ENCODE data around the gene BACE1.

BACE1 gene

DNA sequence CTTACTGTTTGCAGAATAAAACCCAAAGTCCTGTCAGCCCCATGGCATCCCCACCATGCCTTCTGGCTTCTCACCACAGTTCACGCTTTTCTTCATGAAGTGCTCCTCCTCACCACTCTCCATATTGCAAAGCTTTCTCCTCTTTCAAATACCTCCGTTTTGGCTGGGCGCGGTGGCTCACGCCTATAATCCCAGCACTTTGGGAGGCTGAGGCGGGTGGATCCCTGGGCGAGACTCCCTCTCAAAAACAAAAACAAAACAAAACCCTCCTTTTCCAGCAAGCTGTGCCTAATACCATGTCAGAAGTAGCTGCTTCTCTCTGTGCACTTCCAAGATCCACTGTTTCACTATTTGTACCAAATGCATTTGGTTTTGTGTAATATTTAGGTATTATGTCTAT, 6.7 kb downstream of the BACE1 start:
- no peak for DNase-seq (ENCODE audit: low read depth in 2 of 2)

DNA sequence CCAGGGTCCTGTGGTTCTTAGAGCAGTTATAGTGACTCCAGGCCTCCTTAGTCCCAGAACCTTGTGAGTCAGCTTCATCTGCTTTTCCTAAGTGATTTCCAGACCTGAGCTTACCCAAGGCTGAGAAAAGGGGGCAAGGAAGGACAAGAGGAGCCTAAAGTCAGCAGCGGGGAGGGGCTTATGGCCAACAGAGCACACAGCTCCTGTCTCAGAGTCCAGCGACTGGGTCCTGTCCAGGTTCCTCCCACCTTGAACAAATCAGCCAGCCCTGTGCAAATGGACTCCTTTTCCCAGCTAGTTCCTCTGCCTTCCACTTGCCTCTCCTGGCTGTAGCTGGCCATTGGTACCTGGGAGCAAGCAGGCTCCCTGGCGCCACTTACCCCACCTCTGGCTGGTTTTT, 10.9 kb downstream of the BACE1 start:
- DNase-seq (ENCODE audit: low read depth in 2 of 2): no peak

DNA sequence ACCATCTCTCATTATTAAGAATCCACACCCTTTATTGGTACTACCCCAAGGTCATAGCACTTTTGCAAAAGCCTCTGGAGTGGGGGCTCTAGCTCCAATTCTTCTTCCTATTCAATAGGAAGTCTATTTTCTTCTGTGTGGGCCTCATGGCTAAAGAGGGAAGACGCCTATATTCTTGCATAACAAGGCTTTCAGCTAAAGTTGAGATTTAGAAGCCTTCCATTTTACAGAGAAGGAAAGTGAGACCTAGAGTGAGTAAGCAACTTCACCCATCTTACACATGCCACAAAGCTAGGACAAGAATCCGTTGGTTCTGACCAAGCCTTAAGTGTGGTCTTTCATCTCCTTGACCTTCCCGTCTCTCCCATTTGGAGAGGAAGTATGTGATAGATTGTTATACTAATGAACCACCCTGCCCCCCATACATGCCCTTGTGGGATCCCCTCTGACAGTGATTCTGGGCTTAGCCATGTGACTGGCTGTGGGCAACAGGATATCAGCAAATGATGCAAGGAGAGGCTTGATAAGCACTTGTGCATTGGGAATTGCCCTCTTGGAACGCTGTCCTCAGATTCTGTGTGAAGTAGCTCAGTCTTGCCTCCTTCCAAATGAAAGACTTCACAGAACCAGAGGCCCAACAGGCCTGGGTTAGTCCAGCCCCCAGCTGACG, 12.3 kb downstream of the BACE1 start:
- DNase-seq (ENCODE audit: low read depth in 2 of 2): no peak

DNA sequence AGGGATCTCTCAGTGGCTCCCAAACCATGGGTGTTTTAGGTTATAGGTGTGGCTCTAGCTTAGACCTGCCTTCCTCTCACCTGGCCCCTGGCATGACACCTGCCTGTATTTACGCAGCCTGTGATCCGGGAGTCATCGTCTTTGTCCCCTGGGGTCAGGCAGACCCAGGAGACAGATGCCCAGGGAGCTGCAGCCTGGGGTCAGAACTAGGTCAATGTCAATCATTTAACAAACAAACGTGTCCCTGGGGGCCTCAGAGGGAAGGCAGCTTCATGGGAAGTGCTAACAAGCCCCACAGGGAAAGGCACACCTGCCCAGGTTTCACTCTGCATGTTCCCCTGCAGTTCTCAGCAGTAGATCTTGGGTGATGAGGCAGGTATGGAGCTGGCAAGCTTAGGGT, 13.0 kb downstream of the BACE1 start:
- no peak for DNase-seq (ENCODE audit: low read depth in 2 of 2)

DNA sequence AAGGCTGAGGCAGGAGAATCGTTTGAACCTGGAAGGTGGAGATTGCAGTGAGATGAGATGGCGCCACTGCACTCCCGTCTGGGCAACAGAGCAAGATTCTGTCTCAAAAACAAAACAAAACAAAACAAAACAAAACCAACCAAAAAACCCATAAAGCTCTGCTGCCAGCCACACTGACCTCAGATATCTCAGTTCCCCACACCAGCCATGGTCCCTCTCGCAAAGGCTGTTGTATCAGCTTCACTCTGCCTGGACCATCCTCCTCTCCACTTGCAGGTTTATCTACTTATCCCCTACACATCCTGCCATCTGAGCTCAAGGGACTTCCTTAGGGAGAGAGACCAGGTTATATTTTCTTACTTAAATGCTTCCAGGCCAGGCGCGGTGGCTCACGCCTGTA, 13.8 kb downstream of the BACE1 start:
- no peak for DNase-seq (ENCODE audit: low read depth in 2 of 2)

DNA sequence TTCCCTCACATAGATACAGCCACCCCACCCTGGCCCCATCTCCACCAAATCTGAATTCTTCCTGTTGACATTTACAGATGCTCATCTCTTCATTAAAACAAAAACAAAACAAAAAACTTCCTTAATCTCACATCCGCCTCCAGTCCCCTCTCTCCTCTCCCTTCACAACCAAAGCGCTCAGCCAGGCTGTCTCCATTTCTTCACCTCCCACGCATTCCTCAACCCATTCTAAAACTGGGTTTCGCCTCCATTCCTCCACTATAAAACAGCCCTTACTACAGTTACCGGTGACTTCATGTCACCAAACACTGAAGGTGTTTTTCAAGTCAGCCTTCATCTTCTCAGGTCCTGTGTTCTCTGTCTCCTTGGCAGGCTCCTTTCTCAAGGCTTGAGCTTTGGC, 15.3 kb downstream of the BACE1 start:
- no peak for DNase-seq (ENCODE audit: low read depth in 2 of 2)

DNA sequence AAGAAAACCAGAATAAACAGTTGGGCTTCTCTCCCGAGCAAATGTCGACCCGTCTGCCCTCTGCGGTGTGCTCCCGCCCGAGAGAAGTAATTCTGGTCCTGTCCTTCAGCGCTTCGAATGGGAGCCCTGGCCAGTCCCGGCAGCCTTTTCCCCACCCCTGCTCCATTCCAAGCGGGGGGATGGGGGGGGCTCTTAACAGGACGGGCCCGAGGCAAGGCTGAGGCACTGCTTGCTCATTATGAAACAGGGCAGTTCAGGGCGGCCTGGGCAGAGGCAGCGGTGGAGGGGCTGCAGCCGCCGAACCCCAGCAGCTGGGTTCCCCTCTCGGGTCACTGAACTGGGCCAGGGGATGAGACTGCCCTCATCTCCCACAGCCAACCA, 15.8 kb downstream of the BACE1 start:
- no peak for DNase-seq (ENCODE audit: low read depth in 2 of 2)

DNA sequence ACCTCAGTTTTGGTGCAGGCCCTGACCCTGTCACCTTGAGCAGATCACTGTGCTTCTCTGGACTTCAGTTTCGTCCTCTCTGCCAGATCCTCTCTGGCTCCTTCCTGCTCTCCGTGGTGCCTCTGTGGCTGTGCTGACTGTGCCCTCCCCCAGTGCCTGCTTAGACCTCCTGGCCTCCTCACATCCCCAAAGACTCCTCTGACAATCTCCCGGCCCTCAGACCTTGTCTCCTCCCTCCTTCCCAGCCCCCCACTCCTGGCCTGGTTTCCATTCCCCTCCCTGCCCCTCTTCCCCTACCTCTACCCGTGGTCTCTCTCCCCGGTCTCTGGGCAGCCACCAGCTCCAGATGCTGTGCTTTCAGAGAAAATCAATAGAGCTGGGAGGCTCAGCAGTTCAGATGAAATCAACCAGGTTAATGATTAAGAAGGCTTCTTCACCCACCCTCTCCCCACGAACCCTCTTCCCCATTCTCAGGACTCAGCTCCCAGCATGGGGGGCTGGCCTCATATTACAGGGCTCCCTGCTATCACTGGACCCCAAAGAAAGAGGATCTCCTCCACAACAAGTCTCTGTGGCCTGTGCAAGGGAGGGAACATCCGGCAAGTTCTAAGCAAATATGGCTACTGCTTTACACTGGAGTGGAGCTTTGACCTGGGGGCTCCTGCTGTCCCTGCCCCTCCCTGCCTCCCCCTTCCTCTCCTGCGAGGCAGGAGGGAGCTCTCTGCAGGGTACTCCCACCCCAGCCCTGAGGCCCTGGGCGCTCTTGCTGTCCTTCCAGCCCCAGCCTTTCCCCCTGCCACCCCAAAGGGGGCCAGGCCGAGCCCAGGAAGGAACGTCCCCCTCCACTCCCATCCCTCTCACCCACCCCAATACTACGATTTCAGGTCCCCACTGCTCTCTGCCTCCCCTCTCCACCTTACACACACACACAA, 16.4 kb downstream of the BACE1 start:
- no peak for DNase-seq (ENCODE audit: low read depth in 2 of 2)

DNA sequence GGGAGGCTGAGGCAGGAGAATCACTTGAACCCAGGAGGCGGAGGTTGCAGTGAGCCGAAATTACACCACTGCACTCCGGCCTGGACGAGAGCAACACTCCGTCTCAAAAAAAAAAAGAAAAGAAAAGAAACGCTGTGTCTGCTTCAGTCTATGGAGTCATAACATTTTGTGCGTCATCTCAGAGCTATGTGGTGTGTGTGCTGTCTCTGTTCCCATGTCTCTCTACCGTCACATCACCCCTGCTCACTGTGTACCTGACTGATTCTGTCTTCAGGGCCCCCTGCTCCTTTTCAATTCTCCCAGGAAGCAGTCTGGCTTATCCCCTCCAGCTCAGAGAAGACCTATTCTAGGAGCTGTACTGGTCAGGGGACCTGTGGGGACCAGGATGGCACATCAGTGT, 17.9 kb downstream of the BACE1 start:
- DNase-seq (ENCODE audit: low read depth in 2 of 2): no peak

DNA sequence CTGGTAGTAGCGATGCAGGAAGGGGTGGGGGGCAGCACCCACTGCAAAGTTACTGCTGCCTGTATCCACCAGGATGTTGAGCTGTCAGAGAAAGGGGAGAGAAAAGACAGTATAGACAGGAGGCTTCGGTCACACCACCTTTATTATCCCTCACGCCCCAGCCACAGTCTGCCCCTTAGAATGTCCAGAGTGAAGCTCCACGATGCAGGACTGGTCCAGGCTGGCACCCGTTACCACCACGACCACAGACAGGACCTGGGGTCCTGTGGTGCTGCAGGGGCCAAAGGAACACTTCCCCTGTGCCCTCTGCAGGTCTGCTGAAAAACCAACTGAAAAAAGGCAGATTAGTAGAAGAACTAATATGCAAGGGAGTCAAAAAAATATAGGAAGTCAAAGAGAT, 19.2 kb downstream of the BACE1 start:
- no peak for DNase-seq (ENCODE audit: low read depth in 2 of 2)

DNA sequence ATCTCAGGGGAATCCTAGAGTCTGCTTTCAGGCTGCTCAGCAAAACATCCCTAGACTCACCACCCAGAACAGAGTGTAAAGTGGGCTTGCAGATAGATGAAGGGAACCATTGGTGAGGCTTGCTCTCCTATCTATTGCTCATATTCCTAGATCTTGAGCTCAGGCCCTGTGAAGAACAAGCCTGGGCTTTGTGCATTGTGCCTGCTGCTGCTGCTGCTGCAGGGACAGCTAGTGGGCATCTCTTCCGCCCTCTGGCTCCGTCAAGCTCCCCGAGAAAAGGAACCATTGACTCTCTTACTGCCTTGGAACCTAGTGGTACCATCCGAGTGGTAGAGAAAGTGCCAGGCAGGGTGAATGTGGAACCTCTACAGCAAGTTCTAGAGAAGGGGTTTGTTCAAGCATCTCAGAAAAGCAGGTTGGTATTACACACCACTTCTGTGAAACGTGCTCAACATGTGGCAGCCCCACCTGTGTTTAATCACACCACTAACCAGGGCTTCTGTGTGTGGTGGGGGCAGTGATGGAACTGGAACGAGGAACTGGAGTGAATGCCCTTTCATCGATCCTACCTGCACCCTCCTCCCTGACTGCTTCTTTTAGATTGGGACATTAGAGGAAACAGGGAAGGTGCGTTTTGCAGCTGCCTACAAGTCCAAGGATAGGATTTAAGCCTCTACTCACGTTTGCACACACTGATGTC, 20.5 kb downstream of the BACE1 start:
- DNase-seq (ENCODE audit: low read depth in 2 of 2): no peak

DNA sequence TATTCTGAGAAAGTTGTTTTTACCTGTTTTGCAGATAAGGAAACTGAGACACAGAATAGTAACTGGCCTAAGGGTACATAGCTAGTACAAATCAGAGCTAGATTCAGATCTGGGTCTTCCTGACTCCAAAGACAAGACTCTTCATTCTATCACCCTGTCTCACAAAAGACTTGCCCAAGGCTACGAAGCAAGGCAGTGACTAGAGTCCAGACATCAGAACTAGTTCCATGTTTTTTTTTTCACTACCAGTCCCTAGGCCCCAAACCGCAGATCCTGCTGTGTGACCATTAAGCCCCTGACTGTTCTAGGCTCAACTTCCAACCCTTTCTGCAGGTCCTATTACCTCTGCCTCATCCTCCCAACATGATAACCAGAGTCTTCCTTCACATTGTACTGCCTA, 23.4 kb downstream of the BACE1 start:
- no peak for DNase-seq (ENCODE audit: low read depth in 2 of 2)

DNA sequence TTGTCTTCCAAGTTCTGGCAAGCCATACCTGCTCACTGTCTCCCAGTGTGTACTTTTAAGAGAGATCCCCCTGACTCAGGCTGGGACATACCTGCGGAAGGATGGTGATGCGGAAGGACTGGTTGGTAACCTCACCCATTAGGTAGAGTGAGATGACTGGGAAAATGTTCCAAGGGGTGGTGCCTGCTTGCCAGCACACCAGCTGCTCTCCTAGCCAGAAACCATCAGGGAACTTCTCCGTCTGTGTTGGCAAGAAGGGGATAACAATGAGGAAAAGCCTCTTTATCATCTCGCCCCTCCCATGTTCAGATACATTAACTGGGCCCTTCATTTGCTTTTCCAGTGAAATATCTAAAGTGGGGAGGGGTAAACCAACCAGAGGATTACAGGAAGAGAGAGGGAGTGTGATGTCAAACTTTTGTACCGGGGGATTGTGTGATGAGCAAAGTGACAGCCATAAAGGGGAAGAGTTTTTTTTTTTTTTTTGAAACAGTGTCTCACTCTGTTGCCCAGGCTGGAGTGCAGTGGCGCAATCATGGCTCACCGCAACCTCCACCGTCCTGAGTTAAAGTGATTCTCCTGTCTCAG, 25.2 kb downstream of the BACE1 start, which contains the start of gene BACE1-AS:
BACE1-AS (plus strand) TSS at position 538 of the 588 bp plus-strand sequence.
- DNase-seq (ENCODE audit: low read depth in 2 of 2): no peak

DNA sequence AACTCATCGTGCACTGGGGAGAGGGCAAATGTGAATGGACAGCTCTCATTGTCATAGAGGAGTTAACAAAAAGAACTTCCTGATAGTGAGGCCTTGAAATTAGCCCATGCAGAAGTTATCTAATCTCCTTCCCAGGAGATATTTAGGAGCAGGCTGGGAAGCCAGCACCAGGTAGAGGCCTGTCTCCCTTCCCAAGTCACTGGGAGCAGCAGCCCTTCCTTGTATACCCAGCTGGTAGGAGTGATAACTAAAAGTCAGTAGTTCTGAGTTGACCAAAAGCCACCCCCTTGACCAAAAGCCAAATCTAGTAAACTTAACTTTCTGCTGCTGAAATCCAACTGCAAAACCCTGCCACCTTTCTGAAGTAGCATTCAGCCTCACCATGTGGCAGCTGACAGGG, 26.3 kb downstream of the BACE1 start:
- no peak for DNase-seq (ENCODE audit: low read depth in 2 of 2)

DNA sequence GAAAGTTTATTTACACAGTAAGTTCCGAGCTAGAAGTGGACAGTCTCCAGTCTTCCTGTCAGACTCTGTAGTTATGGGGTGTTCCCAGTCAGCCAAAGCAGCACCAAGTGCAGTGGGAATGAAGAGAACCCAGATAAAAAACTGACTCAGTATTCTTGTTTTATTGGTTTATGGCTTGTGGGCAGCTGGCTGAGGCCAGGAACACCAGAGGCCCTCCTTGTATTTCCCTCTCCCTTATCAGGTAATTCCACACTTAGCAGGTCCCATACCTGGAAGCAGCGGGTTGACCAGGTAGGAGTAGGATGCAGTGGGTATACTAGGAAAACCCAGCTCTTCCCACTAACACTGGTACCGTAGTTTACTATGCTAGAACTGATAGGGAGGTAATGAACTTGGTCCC, 28.4 kb downstream of the BACE1 start:
- no peak for DNase-seq (ENCODE audit: low read depth in 2 of 2)

DNA sequence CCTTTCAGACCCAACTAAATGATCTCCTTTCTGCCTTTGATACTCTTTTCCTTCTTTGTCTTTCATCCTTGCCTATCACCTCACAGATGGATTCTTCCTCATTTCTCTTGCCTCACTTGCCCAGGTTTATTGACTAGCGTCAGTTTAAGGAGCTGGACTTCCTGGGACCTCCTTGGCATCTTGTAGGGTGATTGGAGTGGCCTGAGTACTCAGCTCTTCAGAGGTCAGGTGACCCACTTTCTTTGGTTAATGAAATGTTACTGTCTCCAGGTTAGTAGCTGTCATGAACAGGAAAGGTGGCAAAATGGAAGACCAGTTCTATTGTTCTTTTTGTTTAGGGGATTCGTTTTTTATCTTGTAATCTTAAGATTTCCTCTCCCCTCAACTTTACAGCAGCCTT, 29.5 kb downstream of the BACE1 start:
- DNase-seq (ENCODE audit: low read depth in 2 of 2): no peak

DNA sequence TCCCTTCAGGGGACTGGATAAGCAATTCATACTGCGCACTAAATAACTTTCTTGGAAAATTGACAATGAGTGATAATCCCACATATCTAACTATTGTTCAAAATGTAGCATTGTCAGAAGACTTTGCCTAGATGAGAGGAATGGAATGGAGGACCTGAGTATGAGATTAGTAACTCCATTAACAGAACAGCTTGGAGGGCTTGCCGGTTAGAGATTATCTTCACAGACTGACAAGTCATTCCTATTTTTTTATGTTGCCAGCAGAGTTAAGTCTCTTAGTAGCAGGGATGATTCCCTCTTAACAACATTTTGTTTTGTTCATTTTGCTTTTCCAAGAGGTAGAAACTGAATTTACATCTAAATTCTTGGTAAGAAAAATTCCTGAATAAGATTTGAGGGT, 32.0 kb downstream of the BACE1 start:
- no peak for DNase-seq (ENCODE audit: low read depth in 2 of 2)

DNA sequence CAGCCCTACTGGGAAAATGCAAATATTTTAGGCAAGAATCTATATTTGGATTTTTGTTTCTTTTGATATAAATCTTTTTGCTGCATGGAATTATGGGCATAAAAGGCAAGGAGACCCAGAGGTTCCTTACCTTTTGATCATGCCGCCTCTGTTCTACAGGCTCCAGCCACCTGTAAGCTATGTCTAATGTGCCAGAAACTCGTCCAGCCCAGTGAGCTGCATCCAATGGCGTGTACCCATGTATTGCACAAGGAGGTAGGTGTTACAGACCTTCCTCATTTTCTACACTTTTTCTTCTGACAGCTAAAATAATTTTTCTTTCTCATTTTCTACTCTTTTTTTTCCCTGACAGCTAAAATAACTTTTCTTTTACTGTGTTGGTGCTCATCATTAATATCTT, 33.1 kb downstream of the BACE1 start:
- no peak for DNase-seq (ENCODE audit: low read depth in 2 of 2)

DNA sequence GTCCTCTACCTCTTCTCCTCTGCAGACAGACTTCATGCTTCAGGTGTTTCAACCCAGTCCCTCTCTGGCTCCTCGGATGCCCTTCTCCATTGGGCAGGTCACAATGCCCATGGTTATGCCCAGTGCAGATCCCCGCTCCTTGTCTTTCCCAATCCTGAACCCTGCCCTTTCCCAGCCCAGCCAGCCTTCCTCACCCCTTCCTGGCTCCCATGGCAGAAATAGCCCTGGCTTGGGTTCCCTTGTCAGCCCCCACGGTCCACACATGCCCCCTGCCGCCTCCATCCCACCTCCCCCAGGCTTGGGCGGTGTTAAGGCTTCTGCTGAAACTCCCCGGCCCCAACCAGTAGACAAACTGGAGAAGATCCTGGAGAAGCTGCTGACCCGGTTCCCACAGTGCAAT, 34.2 kb downstream of the BACE1 start:
- DNase-seq (ENCODE audit: low read depth in 2 of 2): no peak

DNA sequence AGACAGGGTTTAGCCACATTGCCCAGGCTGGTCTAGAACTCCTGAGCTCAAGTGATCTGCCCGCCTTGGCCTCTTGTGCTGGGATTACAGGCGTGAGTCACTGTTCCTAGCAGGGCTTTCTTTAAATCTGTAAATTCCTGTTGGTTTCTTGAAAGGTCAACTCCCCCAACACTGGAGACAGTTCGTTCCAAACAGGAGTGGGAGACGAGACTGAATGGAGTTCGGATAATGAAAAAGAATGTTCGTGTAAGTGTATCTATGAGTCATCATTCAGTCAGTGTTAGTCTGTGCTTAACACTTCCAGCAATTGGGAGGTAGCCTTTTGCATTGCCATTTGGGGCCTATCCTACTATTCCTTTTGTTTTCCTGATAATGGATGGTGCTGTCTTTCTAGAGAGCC, 34.9 kb downstream of the BACE1 start:
- DNase-seq (ENCODE audit: low read depth in 2 of 2): no peak

DNA sequence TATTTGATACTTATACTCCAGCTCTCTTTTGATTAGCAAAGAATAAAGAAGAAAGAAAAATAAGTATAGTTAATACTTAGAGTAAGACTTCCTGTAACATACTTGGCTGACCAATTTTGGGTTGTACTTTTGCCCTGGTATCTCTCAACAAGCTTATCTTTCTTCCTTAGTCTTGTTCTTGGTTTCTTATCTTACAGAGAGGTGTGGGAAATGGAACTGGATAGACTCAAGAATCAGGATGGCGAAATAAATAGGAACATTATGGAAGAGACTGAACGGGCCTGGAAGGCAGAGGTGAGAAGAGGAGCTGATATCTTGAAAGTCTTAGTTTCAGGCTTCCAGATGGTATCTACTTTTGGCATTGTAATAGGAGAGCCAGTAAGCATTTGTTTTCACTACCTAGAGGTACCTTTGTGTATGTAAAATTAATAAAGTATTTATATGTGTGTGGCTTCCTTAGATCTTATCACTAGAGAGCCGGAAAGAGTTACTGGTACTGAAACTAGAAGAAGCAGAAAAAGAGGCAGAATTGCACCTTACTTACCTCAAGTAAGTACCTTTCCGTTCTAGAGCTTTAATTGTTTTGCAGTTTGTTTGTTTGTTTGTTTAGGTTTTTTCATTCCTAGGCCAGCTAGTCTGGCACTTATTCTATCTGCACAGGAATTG, 36.2 kb downstream of the BACE1 start:
- no peak for DNase-seq (ENCODE audit: low read depth in 2 of 2)

DNA sequence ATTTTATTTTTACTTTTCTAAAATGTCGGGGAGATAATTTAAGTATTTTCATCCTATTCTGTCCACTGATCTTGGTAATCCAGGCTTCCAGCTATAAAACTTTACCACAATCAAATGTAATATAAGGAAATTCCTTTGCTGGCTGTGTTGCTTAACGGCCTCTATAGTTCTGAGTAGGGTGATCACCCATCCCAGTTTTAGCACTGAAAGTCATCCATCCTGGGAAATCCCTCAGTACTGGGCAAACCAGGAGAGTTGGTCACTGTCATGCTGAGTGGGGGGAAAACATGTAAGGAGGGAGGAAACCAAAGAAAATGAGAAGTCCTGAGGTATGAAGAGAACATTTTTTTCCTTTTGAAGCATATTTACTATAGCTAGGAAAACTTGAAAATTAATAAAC, 37.7 kb downstream of the BACE1 start:
- no peak for DNase-seq (ENCODE audit: low read depth in 2 of 2)

All from stimulated activated CD8-positive, alpha-beta memory T cell treated with anti-CD3 and anti-CD28 coated beads, Interleukin-15, amount 100 ng/mL, for 48 hours (primary cell).